Spinal cord (tissue), 10 donors: Measurements from ENCODE around the gene MTOR. TPM values are rescaled to one million over a fixed set of nuclear protein-coding genes. Genes with fewer than 3 reads are reported as not detected.
"Not testable (repeated sequence)": the region's sequence is repeated elsewhere in the genome, so short reads cannot be mapped to it uniquely, and the experiment has no call there.

Experiments used
- DNase-seq, 6 donors: peaks; one replicate each; pipeline versions ENCODE4 v3.0.0 to v3.0.0-alpha.2; 2013 to 2015; ENCODE audit warnings: low spot score in 6 of 6, low read depth in 4 of 6
- H3K27ac ChIP-seq: one replicate; pipeline ENCODE4 v1.5.1; 2013; ENCODE audit warnings: low read depth, low read length, control low read depth
- H3K27me3 ChIP-seq: one replicate; pipeline ENCODE4 v1.6.1; 2013; ENCODE audit warnings: low read length; ENCODE audit not compliant: control insufficient read depth, insufficient read depth
- H3K36me3 ChIP-seq: one replicate; pipeline ENCODE4 v1.6.1; 2013; ENCODE audit warnings: low read length; ENCODE audit not compliant: control insufficient read depth, insufficient read depth
- H3K4me1 ChIP-seq: one replicate; pipeline ENCODE4 v1.6.1; 2013; ENCODE audit warnings: low read length; ENCODE audit not compliant: control insufficient read depth, insufficient read depth
- H3K4me3 ChIP-seq: one replicate; pipeline ENCODE4 v1.5.1; 2013; ENCODE audit warnings: low read depth, low read length, control low read depth
- H3K9me3 ChIP-seq: one replicate; pipeline ENCODE4 v1.6.1; 2013; ENCODE audit warnings: low read length; ENCODE audit not compliant: control insufficient read depth, insufficient read depth
- WGBS: methylation state at CpG from one replicate; pipeline ENCODE4 v1.1.5; 2013; ENCODE audit warnings: missing lambda C conversion rate; ENCODE audit not compliant: insufficient coverage; 5-methylcytosine and 5-hydroxymethylcytosine counted together
- polyA plus RNA-seq, 2 donors: library from polyadenylated mRNA; unstranded; fragments of 120-200 nt; gene quantifications; one replicate each; pipeline ENCODE4 v1.2.1, GENCODE V29; 2013; ENCODE audit not compliant: insufficient read length in 2 of 2
- total RNA-seq, 2 donors: library from RNA; depleted of rRNA in 1 of 2; stranded (reverse); fragments of 120-200 nt in 1 of 2; fragments of >200 nt in 1 of 2; gene quantifications; one replicate each; pipeline versions ENCODE4 v1.2.3 to v1.2.4, GENCODE V29; 2013 to 2014
- donor health status: healthy.

MTOR gene
- total and polyA plus RNA-seq, 4 donors: 44.2 to 50.8 (median 47.6) TPM

DNA sequence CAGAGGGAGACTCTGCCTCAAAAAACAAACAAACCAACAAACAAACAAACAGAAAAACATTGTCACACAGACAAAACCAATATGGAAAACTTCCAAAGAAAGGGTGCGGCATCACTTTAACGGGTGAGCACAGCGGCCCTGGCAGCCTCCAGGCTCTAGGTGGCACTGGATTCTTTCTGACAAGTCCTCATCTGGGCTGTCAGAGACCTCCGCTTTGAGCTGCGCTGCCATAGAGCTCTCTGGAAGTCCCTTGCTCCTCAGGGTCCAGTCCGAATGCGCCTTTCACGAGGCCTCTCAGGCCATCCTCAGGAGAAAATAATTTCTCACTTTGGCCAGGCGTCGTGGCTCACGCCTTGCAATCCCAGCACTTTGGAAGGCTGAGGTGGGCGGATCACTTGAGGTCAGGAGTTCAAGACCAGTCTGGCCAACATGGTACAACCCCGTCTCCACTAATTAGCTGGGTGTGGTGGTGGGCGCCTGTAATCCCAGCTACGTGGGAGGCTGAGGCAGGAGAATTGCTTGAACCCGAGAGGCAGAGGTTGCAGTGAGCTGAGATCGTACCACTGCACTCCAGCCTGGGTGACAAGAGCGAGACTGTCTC lies 198.3 kb downstream of the MTOR start:
- peaks cover 21% of the 10 kb centered on the region for H3K4me1 ChIP-seq
- 84% methylated on average over 12 of the region's 18 CpGs for WGBS
- peaks cover 68% of the 10 kb centered on the region for H3K36me3 ChIP-seq
- not testable (repeated sequence) for H3K9me3 ChIP-seq, H3K4me3 ChIP-seq, H3K27ac ChIP-seq, H3K27me3 ChIP-seq
- DNase-seq: peak in 1 of 6 donors; percentile 42

DNA sequence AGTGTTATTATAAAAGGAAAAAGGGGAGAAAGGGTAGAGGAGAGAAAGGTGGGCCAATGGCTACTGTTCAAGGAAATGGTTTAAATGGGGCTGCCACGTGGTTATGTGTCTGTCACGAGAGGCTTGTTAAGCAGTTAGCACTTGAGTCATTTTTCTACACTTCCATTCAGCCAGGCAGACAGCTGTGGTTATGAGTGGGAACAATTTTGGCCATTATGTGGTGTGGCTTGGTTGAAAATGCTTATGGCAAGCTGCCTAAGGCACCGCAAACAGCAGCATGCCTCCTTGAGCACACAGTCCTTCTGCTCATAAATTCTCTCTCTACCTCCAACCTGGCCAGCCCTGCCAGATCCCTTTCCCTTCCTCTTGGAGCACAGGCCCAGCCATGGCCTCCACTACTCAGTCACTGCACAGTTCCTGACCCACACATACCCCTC lies 199.4 kb downstream of the MTOR start:
- Histone ChIP-seq H3K4me1 (peaks cover 25% of the 10 kb centered on the region), H3K27me3 (no peaks in the 10 kb centered on the region), H3K4me3 (no peak overlapping the region), H3K9me3 (no peaks in the 10 kb centered on the region), H3K36me3 (peaks cover 64% of the 10 kb centered on the region), H3K27ac (no peak overlapping the region)
- no peak for DNase-seq
- WGBS: 65% methylated on average over 2 of the region's 3 CpGs

DNA sequence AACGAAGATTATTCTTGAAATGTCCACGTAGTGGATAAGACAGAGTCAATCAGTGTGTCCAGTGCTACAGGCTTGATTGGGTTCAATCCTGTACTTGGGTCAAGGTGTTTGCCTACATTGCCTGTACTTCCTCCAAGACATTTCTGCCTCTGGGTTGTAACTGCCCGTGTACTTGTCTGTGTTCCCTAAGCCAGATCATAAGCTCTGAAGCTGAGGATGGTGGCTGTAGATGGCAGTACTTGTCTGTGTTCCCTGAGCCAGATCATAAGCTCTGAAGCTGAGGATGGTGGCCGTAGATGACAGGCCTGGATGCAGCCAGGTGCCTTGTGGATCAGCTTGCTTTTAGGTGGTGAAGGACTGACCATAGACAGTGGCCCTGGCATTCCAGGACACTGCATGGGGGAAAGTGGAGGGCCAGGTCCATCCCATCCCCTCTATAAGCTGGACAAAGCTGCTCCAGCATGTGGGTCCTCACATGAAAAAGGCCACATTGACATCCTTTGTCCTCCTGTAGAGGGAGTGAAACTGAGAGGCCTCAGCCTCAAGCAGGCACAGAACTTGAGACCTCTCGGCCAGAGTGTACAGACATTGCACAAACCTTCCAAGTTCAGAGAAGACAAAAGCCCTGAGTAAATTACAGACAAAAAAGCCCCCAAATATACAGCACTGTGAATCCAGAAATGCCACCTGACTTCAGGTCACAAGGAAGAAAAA lies 200.5 kb downstream of the MTOR start:
- no peaks in the 10 kb centered on the region for H3K9me3 ChIP-seq
- 76% methylated on average over 5 of the region's 5 CpGs for WGBS
- peaks cover 67% of the 10 kb centered on the region for H3K36me3 ChIP-seq
- no peak for DNase-seq
- H3K27ac ChIP-seq: no peak overlapping the region
- H3K27me3 ChIP-seq: no peaks in the 10 kb centered on the region
- H3K4me3 ChIP-seq: no peak overlapping the region
- peaks cover 25% of the 10 kb centered on the region for H3K4me1 ChIP-seq

DNA sequence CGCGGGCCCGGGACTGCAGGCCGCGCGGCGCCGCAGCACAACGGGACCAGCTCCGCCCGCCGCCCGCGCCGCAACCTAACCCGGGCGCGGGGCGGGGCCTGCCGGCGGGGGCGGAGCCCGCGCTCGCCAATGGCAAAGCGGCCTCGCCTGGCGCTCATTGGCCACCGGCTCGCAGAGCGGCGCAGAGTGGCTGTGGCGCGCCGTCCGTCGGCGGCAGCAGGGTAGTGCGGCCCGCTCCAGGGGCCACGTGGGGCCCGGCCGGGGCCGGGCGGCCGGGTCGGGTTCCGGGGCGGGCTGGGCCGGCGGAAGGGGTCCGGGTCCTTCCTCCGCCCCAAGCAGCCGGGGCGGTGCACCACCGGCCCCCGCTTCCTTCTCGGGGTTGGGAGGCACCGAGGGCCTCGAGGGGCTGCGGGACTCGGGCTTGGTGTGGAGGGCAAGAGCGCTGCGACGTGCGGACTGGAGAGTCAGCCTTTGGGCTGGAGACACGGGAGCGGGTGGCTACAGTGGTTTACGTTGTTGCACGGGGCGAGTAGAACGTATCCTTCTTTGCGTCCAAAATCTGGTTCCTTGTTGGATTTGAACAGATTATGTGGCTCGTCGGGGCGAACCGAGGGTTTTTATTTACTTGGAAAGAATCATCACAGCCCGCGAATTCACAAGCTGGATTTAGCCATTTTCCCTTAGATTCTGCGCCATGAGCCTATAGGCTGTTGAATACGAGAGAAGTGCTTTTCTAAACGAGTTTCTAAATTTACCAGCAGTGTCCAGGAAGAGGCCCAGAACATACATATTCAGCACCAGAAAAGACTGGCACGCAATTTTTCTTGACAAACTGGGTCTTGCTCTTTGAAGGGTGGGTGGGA lies 202.2 kb downstream of the MTOR start, which contains the start of gene SRM:
Gene SRM (minus strand): TSS at position 51 of the 863 bp plus-strand sequence. CDS start 75 bp downstream, outside the sequence.
- Histone ChIP-seq H3K36me3 (peaks cover 70% of the 10 kb centered on the region), H3K4me3 (peak within 1 kb of the TSS; percentile 80), H3K27me3 (no peaks in the 10 kb centered on the region), H3K27ac (peak within 1 kb of the TSS; percentile 69), H3K4me1 (peaks cover 25% of the 10 kb centered on the region), H3K9me3 (no peaks in the 10 kb centered on the region)
- DNase-seq: peak; percentile 74 to 97 (median 82)
- under 1% methylated on average over 79 of the region's 83 CpGs for WGBS

DNA sequence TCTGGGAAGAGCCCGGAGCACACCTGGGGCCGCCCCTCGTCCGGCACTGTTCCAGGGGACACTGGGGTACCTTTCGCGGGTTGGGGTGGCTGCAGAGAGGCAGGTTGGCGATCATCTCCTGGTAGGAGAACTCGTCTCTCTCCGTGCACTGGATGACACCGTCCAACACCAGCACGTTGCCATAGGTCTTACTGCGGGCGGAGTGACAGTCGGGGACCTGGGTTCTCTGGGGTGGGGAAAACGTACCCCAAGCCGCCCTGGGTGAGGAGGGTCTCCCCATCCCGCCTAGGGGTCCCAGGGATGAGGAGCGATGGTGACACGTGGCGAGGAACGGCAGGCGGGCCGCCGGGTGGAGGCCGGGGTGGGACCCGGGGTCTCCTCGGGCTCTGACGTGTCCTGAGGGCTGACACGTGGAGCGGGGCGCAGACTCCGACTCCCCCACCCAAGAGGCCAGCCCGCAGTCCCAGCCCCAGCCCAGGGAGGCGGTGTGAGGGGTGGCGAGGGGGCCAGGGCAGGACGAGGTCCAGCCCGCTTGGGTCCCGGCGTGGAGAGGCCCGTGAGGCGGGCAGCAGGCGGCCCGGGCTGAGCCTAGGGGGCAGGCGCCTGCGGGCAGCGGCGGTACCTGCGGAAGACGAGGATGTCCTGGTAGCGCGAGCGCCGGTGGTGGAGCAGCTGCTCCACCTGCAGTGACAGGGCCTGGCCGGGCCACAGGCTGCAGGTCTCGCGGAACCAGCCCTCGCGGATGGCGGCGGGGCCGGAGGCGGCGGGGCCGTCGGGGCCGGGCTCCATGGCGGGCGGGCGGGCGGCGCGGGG lies 203.0 kb downstream of the MTOR start:
- no peaks in the 10 kb centered on the region for H3K27me3 ChIP-seq
- peaks cover 25% of the 10 kb centered on the region for H3K4me1 ChIP-seq
- no peaks in the 10 kb centered on the region for H3K9me3 ChIP-seq
- peak overlapping the region; percentile 65 for H3K4me3 ChIP-seq
- H3K27ac ChIP-seq: no peak overlapping the region
- WGBS: 1% methylated on average over 71 of the region's 72 CpGs
- peak in 1 of 6 donors; percentile 32 for DNase-seq
- H3K36me3 ChIP-seq: peaks cover 70% of the 10 kb centered on the region

DNA sequence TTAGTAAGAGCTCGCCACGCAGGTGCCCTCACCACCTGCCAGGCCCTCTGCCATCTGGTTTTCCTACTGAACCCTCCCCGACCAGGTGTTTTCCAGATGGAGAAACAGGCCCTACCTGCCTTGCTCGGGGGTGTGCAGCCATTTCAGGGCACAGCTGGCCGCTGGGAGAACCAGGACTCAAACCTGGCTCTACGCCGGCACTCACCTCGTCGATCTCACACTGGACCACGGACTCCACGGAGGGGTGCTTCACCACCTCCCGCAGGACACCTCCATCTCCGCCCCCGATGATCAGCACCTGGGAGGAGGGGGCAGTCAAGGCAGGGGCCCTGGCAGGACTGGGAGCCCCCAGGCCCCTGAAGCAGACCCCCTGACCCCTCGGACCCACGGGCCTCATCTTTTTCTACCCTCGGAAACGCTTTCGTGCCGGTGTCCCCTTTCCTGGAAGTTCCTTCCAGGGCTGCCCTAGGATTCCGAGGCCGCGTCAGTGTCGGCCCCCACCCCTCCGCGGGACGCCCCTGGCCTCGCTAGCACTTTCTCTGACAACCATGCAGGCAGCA lies 203.7 kb downstream of the MTOR start:
- Histone ChIP-seq H3K27ac (no peak overlapping the region), H3K27me3 (no peaks in the 10 kb centered on the region), H3K36me3 (peaks cover 71% of the 10 kb centered on the region), H3K4me3 (peak overlapping the region; percentile 65), H3K9me3 (no peaks in the 10 kb centered on the region), H3K4me1 (peaks cover 25% of the 10 kb centered on the region)
- WGBS: 45% methylated on average over 22 of the region's 28 CpGs
- DNase-seq: no peak

DNA sequence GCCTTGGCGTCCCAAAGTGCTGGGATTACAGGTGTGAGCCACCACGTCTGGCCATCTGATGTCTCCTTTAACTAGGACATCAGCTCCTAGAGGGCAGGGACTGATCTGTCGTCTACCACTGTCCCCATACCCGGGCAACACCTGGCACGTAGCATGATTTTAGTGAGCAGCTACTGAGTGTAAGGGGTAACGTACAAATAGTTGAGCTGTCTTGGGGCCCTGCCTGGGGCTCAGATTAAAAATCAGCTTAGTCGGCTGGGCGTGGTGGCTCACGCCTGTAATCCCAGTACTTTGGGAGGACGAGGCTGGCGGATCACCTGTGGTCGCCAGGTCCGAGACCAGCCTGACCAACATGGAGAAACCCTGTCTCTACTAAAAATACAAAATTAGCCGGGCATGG lies 204.3 kb downstream of the MTOR start:
- Histone ChIP-seq H3K9me3 (no peaks in the 10 kb centered on the region), H3K36me3 (peaks cover 71% of the 10 kb centered on the region), H3K4me1 (peaks cover 30% of the 10 kb centered on the region), H3K4me3 (no peak overlapping the region), H3K27me3 (no peaks in the 10 kb centered on the region), H3K27ac (no peak overlapping the region)
- over 99% methylated on average over 12 of the region's 14 CpGs for WGBS
- no peak for DNase-seq

DNA sequence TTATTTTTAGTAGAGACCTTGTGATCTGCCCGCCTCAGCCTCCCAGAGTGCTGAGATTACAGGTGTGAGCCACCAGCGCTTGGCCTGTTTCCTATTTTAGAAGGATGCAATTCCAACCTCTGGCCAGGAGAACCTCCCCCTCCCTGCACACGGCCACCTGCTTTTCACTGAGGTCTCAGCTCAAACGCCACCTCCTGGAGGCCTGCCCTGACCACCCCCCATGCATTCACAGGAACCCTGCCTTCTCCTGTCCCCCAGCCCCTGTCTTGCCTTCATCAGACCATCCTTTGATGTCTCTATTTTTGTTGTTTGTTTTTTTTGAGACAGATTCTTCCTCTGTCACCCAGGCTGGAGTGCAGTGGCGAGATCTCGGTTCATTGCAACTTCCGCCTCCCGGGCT lies 204.9 kb downstream of the MTOR start:
- 75% methylated on average over 2 of the region's 8 CpGs for WGBS
- DNase-seq: no peak
- H3K4me1 ChIP-seq: peaks cover 36% of the 10 kb centered on the region
- peaks cover 67% of the 10 kb centered on the region for H3K36me3 ChIP-seq
- no peaks in the 10 kb centered on the region for H3K27me3 ChIP-seq
- no peak overlapping the region for H3K27ac ChIP-seq
- no peak overlapping the region for H3K4me3 ChIP-seq
- no peaks in the 10 kb centered on the region for H3K9me3 ChIP-seq
